IMR-90 (cell line): ENCODE results near the gene AFMID.

Source experiments
- BHLHE40 ChIP-seq: fragments of 150-350 bp; IDR thresholded peaks from 2 replicates; pipeline ENCODE4 v1.6.1; 2016; ENCODE audit warnings: mild to moderate bottlenecking, low read depth, low read length
- CEBPB ChIP-seq: IDR thresholded peaks from 2 replicates; pipeline ENCODE4 v1.6.1; 2012; ENCODE audit warnings: low read depth, low read length, improper control_type of control experiment
- CTCF ChIP-seq: conservative IDR thresholded peaks from 2 replicates; pipeline ENCODE4 v1.5.1; 2012; ENCODE audit warnings: mild to moderate bottlenecking, low read depth, low read length, improper control_type of control experiment
- ELK1 ChIP-seq: fragments of 150-350 bp; IDR thresholded peaks from 2 replicates; pipeline ENCODE4 v1.6.1; 2016; ENCODE audit warnings: low read depth, mild to moderate bottlenecking, low read length, moderate library complexity, borderline replicate concordance
- FOS ChIP-seq: fragments of 150-350 bp; IDR thresholded peaks from 2 replicates; pipeline ENCODE4 v1.6.1; 2016; ENCODE audit warnings: low read depth, low read length
- POLR2A ChIP-seq: IDR thresholded peaks from 2 replicates; pipeline ENCODE4 v1.6.1; 2012; ENCODE audit warnings: mild to moderate bottlenecking, low read depth, low read length
- RAD21 ChIP-seq: IDR thresholded peaks from 2 replicates; pipeline ENCODE4 v1.6.1; 2012; ENCODE audit warnings: low read length, improper control_type of control experiment
- RCOR1 ChIP-seq: IDR thresholded peaks from 2 replicates; pipeline ENCODE4 v1.6.1; 2012; ENCODE audit warnings: mild to moderate bottlenecking, low read length, improper control_type of control experiment; ENCODE audit not compliant: insufficient replicate concordance

GRCh38 chr17:78233678-78234077 is 46.5 kb downstream of the AFMID start:
- TF ChIP-seq POLR2A (no peak), CTCF (no peak), CEBPB (no peak), FOS (no peak), BHLHE40 (no peak), ELK1 (no peak), RAD21 (no peak), RCOR1 (no peak)
